ENCODE measurements around the gene JCAD.

The JCAD gene

GRCh38 chr10:30055226-30055662 lies 4.1 kb downstream of the JCAD start:
- no peaks in the 10 kb centered on the region for H3K36me3 ChIP-seq (ENCODE audit: insufficient read depth)
- no peaks in the 10 kb centered on the region for H3K4me1 ChIP-seq (ENCODE audit: low read depth, poor library complexity, severe bottlenecking)
- no peaks in the 10 kb centered on the region for H3K79me2 ChIP-seq (ENCODE audit: insufficient read depth, low read depth)
- TF ChIP-seq CTCF (conservative IDR thresholded peaks at IDR 0.05; ENCODE audit: low read depth, low read length), result no peak
- no peak overlapping the region for H3K4me2 ChIP-seq
- H3K4me3 ChIP-seq (IDR thresholded peaks at IDR 0.05; ENCODE audit: insufficient read depth, low read depth, low read length), result no peak overlapping the region
- H3K27ac ChIP-seq, result no peak overlapping the region
- H3K27me3 ChIP-seq (ENCODE audit: insufficient read depth, low read depth), result no peaks in the 10 kb centered on the region
- no peaks in the 10 kb centered on the region for H4K20me1 ChIP-seq (ENCODE audit: insufficient read depth)
- H2AFZ ChIP-seq (ENCODE audit: low read depth), result no peak overlapping the region
- H3K9ac ChIP-seq, result no peak overlapping the region

GRCh38 chr10:30052062-30052461 lies 7.3 kb downstream of the JCAD start:
- no peaks in the 10 kb centered on the region for H3K36me3 ChIP-seq (ENCODE audit: insufficient read depth)
- no peak for TF ChIP-seq CTCF (conservative IDR thresholded peaks at IDR 0.05; ENCODE audit: low read depth, low read length)
- H2AFZ ChIP-seq (ENCODE audit: low read depth), result no peak overlapping the region
- no peak overlapping the region for H3K9ac ChIP-seq
- no peaks in the 10 kb centered on the region for H4K20me1 ChIP-seq (ENCODE audit: insufficient read depth)
- H3K4me2 ChIP-seq, result no peak overlapping the region
- H3K27ac ChIP-seq, result no peak overlapping the region
- H3K4me1 ChIP-seq (ENCODE audit: low read depth, poor library complexity, severe bottlenecking), result no peaks in the 10 kb centered on the region
- no peak overlapping the region for H3K4me3 ChIP-seq (IDR thresholded peaks at IDR 0.05; ENCODE audit: insufficient read depth, low read depth, low read length)
- H3K79me2 ChIP-seq (ENCODE audit: insufficient read depth, low read depth), result no peaks in the 10 kb centered on the region
- H3K27me3 ChIP-seq (ENCODE audit: insufficient read depth, low read depth), result no peaks in the 10 kb centered on the region

GRCh38 chr10:30051220-30051619 lies 8.2 kb downstream of the JCAD start:
- H3K36me3 ChIP-seq (ENCODE audit: insufficient read depth), result no peaks in the 10 kb centered on the region
- H2AFZ ChIP-seq (ENCODE audit: low read depth), result no peak overlapping the region
- no peak overlapping the region for H3K4me3 ChIP-seq (IDR thresholded peaks at IDR 0.05; ENCODE audit: insufficient read depth, low read depth, low read length)
- no peak overlapping the region for H3K9ac ChIP-seq
- no peaks in the 10 kb centered on the region for H3K27me3 ChIP-seq (ENCODE audit: insufficient read depth, low read depth)
- no peaks in the 10 kb centered on the region for H3K4me1 ChIP-seq (ENCODE audit: low read depth, poor library complexity, severe bottlenecking)
- H4K20me1 ChIP-seq (ENCODE audit: insufficient read depth), result no peaks in the 10 kb centered on the region
- H3K27ac ChIP-seq, result no peak overlapping the region
- no peaks in the 10 kb centered on the region for H3K79me2 ChIP-seq (ENCODE audit: insufficient read depth, low read depth)
- H3K4me2 ChIP-seq, result no peak overlapping the region
- TF ChIP-seq CTCF (conservative IDR thresholded peaks at IDR 0.05; ENCODE audit: low read depth, low read length), result no peak

- Histone ChIP-seq H3K4me3 (IDR thresholded peaks at IDR 0.05; ENCODE audit: insufficient read depth, low read depth, low read length) (no peak overlapping the region), H4K20me1 (ENCODE audit: insufficient read depth) (no peaks in the 10 kb centered on the region), H3K36me3 (ENCODE audit: insufficient read depth) (no peaks in the 10 kb centered on the region), H3K27me3 (ENCODE audit: insufficient read depth, low read depth) (no peaks in the 10 kb centered on the region), H3K4me2 (no peak overlapping the region), H3K79me2 (ENCODE audit: insufficient read depth, low read depth) (no peaks in the 10 kb centered on the region), H2AFZ (ENCODE audit: low read depth) (no peak overlapping the region), H3K4me1 (ENCODE audit: low read depth, poor library complexity, severe bottlenecking) (no peaks in the 10 kb centered on the region), H3K27ac (no peak overlapping the region), H3K9ac (no peak overlapping the region)
- no peak for TF ChIP-seq CTCF (conservative IDR thresholded peaks at IDR 0.05; ENCODE audit: low read depth, low read length)
Observed at GRCh38 chr10:30050411-30050810, 9.0 kb downstream of the JCAD start.

All from KMS-11 (cell line).